IPS-18a (cell line): ENCODE results near the gene SLX4IP.

Source experiments
- H3K27ac ChIP-seq: one replicate; pipeline ENCODE4 v1.5.1; 2013; ENCODE audit warnings: low read length
- H3K27me3 ChIP-seq: one replicate; pipeline ENCODE4 v1.6.1; 2013; ENCODE audit warnings: mild to moderate bottlenecking, low read length; ENCODE audit not compliant: control insufficient read depth, insufficient read depth
- H3K36me3 ChIP-seq: one replicate; pipeline ENCODE4 v1.6.1; 2013; ENCODE audit warnings: low read depth, low read length; ENCODE audit not compliant: control insufficient read depth
- H3K4me1 ChIP-seq: one replicate; pipeline ENCODE4 v1.6.1; 2013; ENCODE audit warnings: low read depth, low read length; ENCODE audit not compliant: control insufficient read depth
- H3K4me3 ChIP-seq: one replicate; pipeline ENCODE4 v1.5.1; 2013; ENCODE audit warnings: low read length
- H3K9ac ChIP-seq: one replicate; pipeline ENCODE4 v1.6.1; 2013; ENCODE audit warnings: mild to moderate bottlenecking, low read length, moderate library complexity
- H3K9me3 ChIP-seq: one replicate; pipeline ENCODE4 v1.6.1; 2013; ENCODE audit warnings: low read depth, low read length; ENCODE audit not compliant: control insufficient read depth

Gene SLX4IP

DNA sequence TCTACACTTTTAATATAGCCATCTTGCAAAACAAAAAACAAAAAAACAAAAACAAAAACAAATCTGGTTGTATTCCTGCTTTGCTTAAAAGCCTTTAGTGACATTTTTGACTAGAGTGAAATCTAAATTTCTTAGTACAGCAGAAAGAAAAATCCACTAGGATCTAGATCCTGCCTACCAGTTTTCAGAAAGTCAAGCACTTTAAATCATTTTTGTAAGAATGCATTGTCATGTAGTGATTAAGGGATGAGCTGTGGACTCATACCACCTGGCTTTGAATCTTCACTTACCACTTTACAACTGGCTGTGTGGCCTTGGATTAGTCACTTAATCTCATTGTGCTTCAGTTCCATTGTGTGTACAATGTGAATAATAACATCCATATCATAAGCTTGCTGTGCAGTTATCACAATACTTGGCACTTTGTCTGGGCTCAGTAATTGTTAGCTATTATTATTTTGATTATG, 5.1 kb upstream of the SLX4IP start:
- H3K36me3 ChIP-seq = peaks cover 8% of the 10 kb centered on the region
- no peaks in the 10 kb centered on the region for H3K27me3 ChIP-seq
- H3K4me3 ChIP-seq = no peak overlapping the region
- H3K9ac ChIP-seq = no peak overlapping the region
- no peak overlapping the region for H3K27ac ChIP-seq
- H3K9me3 ChIP-seq = no peaks in the 10 kb centered on the region
- peaks cover 12% of the 10 kb centered on the region for H3K4me1 ChIP-seq

DNA sequence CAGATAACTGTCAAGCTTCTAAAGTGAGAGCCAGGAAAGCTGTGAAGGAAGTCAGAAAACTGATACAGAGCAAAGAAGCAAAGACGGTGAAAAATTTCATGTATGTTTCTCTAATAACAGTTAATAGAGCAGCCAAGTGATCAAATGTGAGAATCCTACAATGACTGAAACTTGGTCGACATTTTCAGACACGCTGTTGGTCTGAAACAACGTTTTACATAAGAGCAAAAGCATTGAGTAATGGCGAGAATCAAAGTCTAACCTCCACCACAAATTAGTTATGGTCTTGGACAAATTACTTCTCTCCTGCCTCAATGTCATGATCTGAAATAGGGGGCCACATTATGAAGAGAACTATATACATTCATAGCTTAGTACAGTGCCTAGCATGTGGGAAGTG, 4.4 kb upstream of the SLX4IP start:
- no peaks in the 10 kb centered on the region for H3K9me3 ChIP-seq
- H3K4me3 ChIP-seq = no peak overlapping the region
- H3K27me3 ChIP-seq = no peaks in the 10 kb centered on the region
- H3K27ac ChIP-seq = no peak overlapping the region
- peaks cover 13% of the 10 kb centered on the region for H3K4me1 ChIP-seq
- peaks cover 8% of the 10 kb centered on the region for H3K36me3 ChIP-seq
- no peak overlapping the region for H3K9ac ChIP-seq

DNA sequence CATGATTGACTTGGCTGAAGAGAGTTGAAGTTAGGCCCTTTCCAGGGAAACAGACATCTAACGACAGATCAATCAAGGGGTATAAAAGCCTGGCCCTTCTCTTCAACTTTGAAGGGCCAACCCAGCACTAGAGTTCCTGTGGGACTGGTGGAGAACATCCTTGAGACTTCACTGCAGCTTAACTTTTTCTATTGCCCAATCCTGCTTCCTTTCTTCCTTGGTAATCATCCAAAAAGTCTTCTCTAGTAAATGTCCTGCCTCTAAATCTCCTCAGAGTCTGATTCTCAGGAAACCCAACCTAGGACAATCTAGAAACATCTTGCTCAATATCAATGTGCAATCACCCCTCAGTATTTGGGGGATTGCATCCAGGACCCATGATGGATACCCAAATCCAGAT, 3.0 kb upstream of the SLX4IP start:
- H3K9ac ChIP-seq = no peak overlapping the region

DNA sequence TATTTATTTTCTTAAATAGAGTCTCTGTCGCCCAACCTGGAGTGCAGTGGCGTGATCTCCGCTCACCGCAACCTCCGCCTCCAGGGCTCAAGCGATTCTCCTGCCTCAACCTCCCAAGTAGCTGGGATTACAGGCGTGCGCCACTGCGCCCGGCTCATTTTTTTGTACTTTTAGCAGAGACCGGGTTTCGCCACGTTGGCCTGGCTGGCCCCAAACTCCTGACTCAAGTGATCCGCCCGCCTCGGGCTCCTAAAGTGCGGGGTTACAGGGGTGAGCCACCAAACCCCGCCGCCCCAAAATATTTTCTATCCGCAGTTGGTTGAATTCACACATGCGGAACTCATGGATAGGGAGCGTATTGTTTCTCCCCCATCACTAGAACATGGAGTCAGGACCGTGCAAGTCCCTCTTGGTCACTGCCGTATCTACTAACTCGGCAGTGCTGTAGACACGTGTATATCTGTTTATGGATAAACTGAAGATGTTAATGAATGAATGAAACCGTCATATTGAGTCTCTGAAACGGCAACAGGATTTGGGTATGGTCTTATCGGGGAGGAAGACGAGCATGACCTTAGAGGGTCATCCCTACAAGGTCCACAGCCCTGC, 2.0 kb upstream of the SLX4IP start:
- H3K9ac ChIP-seq = peak overlapping the region; percentile 96
- H3K4me3 ChIP-seq = peak overlapping the region; percentile 93
- H3K27ac ChIP-seq = peak overlapping the region; percentile 83
- peaks cover 17% of the 10 kb centered on the region for H3K4me1 ChIP-seq
- H3K27me3 ChIP-seq = no peaks in the 10 kb centered on the region
- peaks cover 3% of the 10 kb centered on the region for H3K36me3 ChIP-seq
- no peaks in the 10 kb centered on the region for H3K9me3 ChIP-seq

More for the DNA sequence above, 3.0 kb upstream of the SLX4IP start:
- Histone ChIP-seq H3K36me3 (peaks cover 3% of the 10 kb centered on the region), H3K27ac (no peak overlapping the region), H3K9me3 (no peaks in the 10 kb centered on the region), H3K4me3 (no peak overlapping the region), H3K27me3 (no peaks in the 10 kb centered on the region), H3K4me1 (peaks cover 17% of the 10 kb centered on the region)

DNA sequence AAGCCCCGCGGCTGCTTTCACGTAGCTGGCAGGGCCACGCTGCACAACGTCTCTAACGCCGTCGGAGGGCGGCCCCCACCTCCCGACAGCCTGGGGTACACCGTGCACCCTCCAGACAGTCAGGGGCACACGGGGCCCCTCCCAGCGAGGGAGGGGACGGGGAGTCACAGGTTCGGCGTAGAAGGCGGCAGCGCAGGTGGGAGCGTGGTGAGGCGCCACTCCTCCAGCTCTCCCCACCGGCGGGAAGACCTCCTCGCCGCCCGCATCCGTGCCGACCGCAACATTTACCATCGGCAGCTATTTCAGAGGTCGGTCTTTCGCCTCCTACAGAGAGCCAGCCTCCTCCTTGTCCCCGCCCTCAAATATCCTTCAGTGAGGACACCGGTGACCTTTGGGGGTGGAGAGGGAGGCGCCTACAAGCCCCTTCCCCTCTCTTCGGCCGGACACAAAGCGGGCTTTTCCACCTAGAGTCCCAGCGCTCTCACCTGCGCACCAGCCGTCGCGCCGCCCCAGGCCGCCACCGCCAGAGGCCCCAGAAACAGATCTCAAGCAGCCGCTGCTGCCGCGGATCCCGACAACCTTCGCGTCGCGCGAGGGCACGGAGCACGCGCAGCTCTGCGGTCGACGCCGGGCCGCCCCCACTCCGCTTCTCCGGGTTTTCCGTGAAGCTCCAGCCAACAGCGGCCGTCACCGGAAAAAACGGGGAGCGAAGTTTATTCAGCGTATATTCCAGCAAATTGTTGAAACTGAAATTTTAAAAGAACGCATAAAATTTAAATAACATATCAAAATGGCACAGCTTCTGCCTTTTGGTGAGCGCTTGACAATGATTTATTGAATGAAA, 1.3 kb upstream of the SLX4IP start, which contains the start of gene MKKS:
MKKS (minus strand) TSS at position 600 of the 844 bp plus-strand sequence. CDS start 20,708 bp downstream, outside the sequence.
- H3K9me3 ChIP-seq = no peaks in the 10 kb centered on the region
- peaks cover 16% of the 10 kb centered on the region for H3K4me1 ChIP-seq
- no peaks in the 10 kb centered on the region for H3K27me3 ChIP-seq
- peak within 1 kb of the TSS; percentile 96 for H3K9ac ChIP-seq
- peak within 1 kb of the TSS; percentile 93 for H3K4me3 ChIP-seq
- H3K27ac ChIP-seq = peak within 1 kb of the TSS; percentile 89
- peaks cover 3% of the 10 kb centered on the region for H3K36me3 ChIP-seq

DNA sequence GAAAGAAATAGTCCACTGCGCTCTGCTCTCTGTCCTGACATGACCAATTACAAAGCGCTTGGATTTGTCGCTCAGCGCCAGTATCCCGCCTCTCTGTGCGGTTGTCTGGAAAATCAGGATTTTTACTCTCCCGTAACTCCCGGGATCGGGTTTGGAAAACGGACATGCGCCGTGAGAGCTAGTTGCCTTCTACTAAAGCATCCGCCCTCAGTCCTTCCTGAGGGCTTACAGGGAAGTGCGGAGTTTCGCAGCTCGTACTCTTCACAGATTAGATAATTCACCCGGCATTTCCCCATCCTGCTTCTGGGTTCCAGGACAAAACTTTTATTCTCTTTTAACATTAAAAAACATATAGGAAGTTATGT, 656 bp upstream of the SLX4IP start:
- Histone ChIP-seq H3K9me3 (no peaks in the 10 kb centered on the region), H3K27me3 (no peaks in the 10 kb centered on the region), H3K4me1 (peaks cover 10% of the 10 kb centered on the region), H3K36me3 (peaks cover 3% of the 10 kb centered on the region), H3K4me3 (peak overlapping the region; percentile 93), H3K27ac (peak overlapping the region; percentile 89), H3K9ac (peak overlapping the region; percentile 96)

DNA sequence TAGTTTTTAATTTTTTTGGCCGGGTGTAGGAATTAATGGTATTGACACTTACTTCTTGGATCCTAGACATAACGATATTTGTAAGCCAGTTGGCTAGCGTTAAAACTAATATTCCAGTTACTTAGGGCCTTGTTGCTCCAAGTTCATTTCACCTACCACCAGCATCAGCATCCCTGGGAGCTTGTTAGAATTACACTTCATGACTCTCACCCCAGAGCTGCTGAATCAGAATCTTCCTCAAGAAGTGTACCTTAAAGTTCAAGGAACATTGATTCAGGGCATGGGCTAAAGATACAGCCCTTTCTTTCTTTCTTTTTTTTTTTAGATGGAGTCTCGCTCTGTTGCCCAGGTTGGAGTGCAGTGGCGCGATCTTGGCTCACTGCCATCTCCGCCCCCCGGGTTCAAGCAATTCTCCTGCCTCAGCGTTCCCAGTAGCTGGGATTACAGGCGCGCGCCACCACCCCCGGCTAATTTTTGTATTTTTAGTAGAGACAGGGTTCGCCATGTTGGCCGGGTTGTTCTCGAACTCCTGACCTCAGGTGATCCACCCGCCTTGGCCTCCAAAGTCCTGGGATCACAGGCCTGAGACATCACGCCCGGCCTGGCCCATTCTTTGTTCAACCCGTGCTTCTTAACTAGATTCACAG, 1.1 kb downstream of the SLX4IP start:
- H3K4me1 ChIP-seq = peaks cover 10% of the 10 kb centered on the region
- peak overlapping the region; percentile 93 for H3K4me3 ChIP-seq
- H3K27ac ChIP-seq = no peak overlapping the region
- H3K9me3 ChIP-seq = no peaks in the 10 kb centered on the region
- peaks cover 3% of the 10 kb centered on the region for H3K36me3 ChIP-seq
- peak overlapping the region; percentile 96 for H3K9ac ChIP-seq
- no peaks in the 10 kb centered on the region for H3K27me3 ChIP-seq

DNA sequence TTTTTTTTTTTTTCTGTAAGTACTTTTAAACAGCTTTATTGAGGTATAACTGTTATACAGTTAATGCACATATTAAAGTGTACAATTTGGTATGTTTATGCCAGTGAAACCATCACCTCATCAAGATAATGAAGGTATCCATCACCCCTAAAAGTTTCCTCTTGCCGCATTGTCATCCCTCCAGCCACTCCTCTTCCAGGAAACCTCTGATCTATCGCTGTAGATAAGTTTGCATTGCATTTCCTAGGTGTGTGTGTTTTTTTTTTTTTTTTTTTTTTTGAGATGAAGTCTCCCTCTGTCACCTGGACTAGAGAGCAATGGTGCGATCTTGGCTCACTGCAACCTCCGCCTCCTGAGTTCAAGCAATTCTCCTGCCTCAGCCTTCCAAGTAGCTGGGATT, 3.1 kb downstream of the SLX4IP start:
- no peak overlapping the region for H3K9ac ChIP-seq

DNA sequence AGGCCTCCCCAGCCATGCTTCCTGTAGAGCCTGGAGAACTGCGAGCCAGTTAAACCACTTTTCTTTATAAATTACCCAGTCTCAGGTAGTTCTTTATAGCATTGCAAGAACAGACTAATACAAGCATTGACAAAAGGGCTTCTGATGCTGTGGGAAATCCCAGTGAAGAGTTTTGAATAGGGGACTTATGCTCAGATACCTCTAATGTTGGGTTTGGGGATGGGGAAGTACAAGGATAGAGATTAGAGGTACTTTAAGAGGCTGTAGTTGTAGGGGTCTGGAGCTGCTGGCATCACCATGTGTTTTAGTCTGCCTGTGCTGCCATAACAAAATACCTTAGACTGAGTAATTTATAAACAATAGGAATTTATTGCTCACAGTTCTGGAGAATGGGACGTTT, 8.8 kb downstream of the SLX4IP start:
- H3K4me1 ChIP-seq = peaks cover 5% of the 10 kb centered on the region
- no peak overlapping the region for H3K27ac ChIP-seq
- H3K4me3 ChIP-seq = no peak overlapping the region
- H3K36me3 ChIP-seq = no peaks in the 10 kb centered on the region
- H3K9me3 ChIP-seq = no peaks in the 10 kb centered on the region
- H3K27me3 ChIP-seq = no peaks in the 10 kb centered on the region
- H3K9ac ChIP-seq = no peak overlapping the region

More for the DNA sequence above, 3.1 kb downstream of the SLX4IP start:
- H3K27ac ChIP-seq = no peak overlapping the region
- H3K4me3 ChIP-seq = no peak overlapping the region
- no peaks in the 10 kb centered on the region for H3K27me3 ChIP-seq
- H3K36me3 ChIP-seq = no peaks in the 10 kb centered on the region
- no peaks in the 10 kb centered on the region for H3K9me3 ChIP-seq
- peaks cover 4% of the 10 kb centered on the region for H3K4me1 ChIP-seq

DNA sequence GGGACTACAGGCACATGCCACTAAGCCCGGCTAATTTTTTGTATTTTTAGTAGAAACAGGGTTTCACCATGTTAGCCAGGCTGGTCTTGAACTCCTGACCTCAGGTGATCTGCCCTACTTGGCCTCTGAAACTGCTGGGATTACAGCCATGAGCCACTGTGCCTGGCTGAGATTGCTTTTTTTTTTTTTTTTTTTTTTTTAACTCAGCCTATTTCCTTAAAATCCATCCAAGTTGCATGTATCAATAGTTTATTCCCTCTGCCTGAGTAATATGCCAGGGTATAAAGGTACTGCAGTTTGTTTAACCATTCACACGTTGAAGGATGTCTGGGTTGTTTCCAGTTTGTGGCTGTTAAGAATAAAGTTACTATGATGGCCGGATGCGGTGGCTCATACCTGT, 10.7 kb downstream of the SLX4IP start:
- peaks cover 5% of the 10 kb centered on the region for H3K4me1 ChIP-seq
- H3K27me3 ChIP-seq = no peaks in the 10 kb centered on the region
- H3K9ac ChIP-seq = no peak overlapping the region
- no peaks in the 10 kb centered on the region for H3K36me3 ChIP-seq
- H3K9me3 ChIP-seq = no peaks in the 10 kb centered on the region
- no peak overlapping the region for H3K27ac ChIP-seq
- no peak overlapping the region for H3K4me3 ChIP-seq

DNA sequence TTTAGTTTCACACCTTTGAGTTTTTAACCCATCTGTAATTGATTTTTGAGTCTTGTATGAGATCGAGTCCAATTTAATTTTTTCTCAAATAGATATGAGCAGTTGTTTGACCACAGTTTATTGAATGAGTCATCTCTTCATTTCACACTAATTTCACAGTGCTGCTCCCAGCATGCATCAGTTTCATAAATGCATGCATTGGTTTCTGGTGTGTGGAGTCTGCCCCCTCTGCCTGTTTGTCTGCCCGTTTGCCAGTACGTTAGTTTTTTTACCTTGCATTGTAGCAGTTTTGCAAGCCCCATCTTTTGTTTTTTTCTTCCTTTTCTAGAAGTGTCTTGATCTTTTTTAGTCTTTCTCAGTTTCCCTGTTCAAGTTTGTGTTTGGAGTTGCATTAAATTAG, 11.9 kb downstream of the SLX4IP start:
- Histone ChIP-seq H3K9me3 (no peaks in the 10 kb centered on the region), H3K27me3 (no peaks in the 10 kb centered on the region), H3K36me3 (no peaks in the 10 kb centered on the region), H3K9ac (no peak overlapping the region), H3K4me1 (peaks cover 5% of the 10 kb centered on the region), H3K27ac (no peak overlapping the region), H3K4me3 (no peak overlapping the region)
